ENCODE measurements around the gene TMEM256. TPM values are rescaled to one million over a fixed set of nuclear protein-coding genes. Genes with fewer than 3 reads are reported as not detected.

The TMEM256 gene
- total RNA-seq, 1 experiment from 2014 or later: 62.4 TPM

GRCh38 chr17:7406235-7406825 lies 2.4 kb upstream of the TMEM256 start:
- Histone ChIP-seq H3K27me3 (no peaks in the 10 kb centered on the region), H3K4me3 (peak overlapping the region; percentile 68; the same call in 1 of the 2 replicates), H3K4me1 (no peaks in the 10 kb centered on the region), H3K36me3 (no peaks in the 10 kb centered on the region), H3K9me3 (replicated peaks) (no peaks in the 10 kb centered on the region), H3K27ac (no peak overlapping the region)
- DNase-seq: no peak

DNA sequence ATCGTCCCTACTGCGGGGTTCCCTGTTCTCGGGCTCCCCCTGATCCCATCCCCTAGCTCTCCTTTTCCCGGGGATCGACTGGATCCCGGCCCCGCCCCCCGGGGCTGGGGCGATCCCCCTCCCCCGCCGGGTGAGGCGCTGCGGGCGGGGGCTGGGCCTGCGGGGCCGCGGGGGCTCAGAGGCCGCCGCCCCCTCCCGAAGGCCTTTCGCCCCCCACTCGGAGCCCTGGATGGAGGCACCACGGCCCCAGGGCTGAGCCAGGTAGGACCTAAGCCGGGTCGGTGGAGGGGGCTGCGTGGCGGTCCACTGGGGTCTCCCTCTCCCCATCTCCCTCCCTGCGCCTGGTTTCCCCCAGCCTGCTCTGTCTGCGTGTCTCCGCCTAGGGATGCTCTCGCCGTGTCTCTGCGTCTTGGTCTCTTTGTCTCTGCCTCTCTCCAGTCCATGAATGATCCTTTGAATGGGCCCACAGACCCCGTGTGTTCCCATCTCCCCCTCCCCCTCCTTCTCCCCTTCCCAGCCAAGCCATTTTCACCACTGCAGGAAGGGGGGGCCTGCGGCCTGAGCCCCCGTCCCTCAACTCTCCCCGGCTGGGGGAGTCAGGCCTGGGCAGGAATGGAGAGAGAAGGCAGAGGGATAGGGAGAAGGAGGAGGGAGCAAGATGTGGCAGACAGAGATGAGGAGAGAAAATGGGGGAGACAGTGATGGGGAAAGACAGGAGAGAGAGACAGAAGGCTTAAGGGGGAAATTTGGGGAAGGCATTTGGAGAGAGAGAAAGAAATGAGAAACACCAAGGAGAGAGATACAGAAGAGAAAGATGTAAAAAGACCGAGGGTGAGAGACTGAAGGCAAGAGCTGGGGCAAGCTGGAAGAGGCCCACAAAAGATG lies 1.7 kb upstream of the TMEM256 start:
- no peaks in the 10 kb centered on the region for H3K9me3 ChIP-seq (replicated peaks)
- no peaks in the 10 kb centered on the region for H3K27me3 ChIP-seq
- H3K4me1 ChIP-seq: no peaks in the 10 kb centered on the region
- H3K4me3 ChIP-seq: peak overlapping the region; percentile 68
- DNase-seq: peak; percentile 10 to 29
- H3K36me3 ChIP-seq: no peaks in the 10 kb centered on the region
- H3K27ac ChIP-seq: no peak overlapping the region

GRCh38 chr17:7404737-7405349 lies 946 bp upstream of the TMEM256 start:
- peak overlapping the region; percentile 68 for H3K4me3 ChIP-seq
- H3K27me3 ChIP-seq: no peaks in the 10 kb centered on the region
- H3K27ac ChIP-seq: peak overlapping the region; percentile 11; the same call in 1 of the 2 replicates
- H3K9me3 ChIP-seq (replicated peaks): no peaks in the 10 kb centered on the region
- no peaks in the 10 kb centered on the region for H3K36me3 ChIP-seq
- no peaks in the 10 kb centered on the region for H3K4me1 ChIP-seq
- peak in 1 of 2 experiments; percentile 42 for DNase-seq

DNA sequence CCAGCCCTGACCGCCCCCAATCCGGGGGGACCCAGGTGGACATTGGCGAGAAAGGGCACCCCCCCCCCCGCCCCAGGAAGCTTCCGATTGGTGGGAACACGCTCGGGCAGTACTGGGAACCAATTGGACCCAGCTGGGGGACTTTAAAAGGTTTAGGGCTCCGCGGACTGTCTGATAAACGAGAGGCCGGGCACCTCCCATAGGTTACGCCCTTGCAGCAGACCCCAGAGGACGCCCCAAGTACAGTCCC lies 245 bp downstream of the TMEM256 start:
- H3K4me3 ChIP-seq: peak overlapping the region; percentile 68
- H3K27me3 ChIP-seq: no peaks in the 10 kb centered on the region
- H3K27ac ChIP-seq: peak overlapping the region; percentile 37; the same call in 1 of the 2 replicates
- H3K36me3 ChIP-seq: no peaks in the 10 kb centered on the region
- no peaks in the 10 kb centered on the region for H3K4me1 ChIP-seq
- DNase-seq: no peak
- H3K9me3 ChIP-seq (replicated peaks): no peaks in the 10 kb centered on the region

DNA sequence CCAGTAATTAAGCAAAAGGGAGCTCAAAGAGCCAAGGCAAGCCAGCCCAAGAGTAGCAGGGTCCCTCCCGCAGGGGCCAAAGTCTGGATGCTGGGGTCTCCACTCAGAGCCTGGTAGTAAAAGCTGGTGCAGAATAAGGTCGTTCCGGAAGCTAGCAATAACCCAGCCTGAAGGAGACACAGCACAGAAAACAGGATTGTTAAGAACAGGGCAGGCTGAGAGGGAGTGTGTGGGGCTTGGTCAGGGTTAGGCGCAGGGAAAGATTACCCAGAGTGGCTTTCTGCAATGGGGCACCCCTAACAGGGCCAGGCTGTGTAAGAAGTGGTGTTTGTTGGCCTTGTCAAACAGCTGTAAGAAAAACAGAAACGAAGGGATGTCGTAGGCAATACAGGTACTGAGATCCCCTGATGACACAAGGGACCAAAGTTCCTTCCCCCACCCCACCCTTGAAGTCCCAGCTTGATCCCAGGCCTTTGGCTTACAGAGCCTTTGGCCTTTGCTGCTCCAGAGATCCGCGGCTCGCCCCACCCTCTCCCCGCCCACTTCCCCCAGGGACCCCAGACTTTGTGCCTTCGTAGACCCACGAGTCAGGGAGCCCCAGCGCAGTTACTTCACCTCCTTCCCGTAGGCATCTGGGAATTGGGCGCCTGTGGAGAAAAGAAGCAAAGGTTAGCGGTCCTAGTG lies 712 bp downstream of the TMEM256 start:
- H3K4me1 ChIP-seq: no peaks in the 10 kb centered on the region
- H3K4me3 ChIP-seq: peak overlapping the region; percentile 68
- H3K9me3 ChIP-seq (replicated peaks): no peaks in the 10 kb centered on the region
- H3K27me3 ChIP-seq: no peaks in the 10 kb centered on the region
- peak overlapping the region; percentile 37; the same call in 1 of the 2 replicates for H3K27ac ChIP-seq
- H3K36me3 ChIP-seq: no peaks in the 10 kb centered on the region
- peak; percentile 58 to 63 for DNase-seq

DNA sequence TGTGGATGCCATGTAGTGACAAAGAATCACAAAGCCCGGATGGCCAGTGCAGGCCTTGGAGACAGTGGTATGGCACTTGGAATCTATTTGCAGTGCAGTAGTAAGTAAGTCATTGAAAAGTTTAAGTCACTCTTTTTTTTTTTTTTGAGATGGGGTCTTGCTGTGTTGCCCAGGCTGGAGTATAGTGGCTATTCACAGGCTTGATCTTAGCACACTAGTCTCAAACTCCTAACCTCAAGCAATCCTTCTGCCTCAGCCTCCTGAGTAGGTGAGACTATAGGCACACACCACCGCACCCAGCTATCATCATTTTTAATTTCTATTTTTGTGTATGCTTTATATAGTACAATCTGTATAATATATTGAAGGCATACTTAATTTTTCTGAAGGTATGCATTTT lies 5.3 kb downstream of the TMEM256 start:
- no peak overlapping the region for H3K4me3 ChIP-seq
- no peaks in the 10 kb centered on the region for H3K36me3 ChIP-seq
- no peaks in the 10 kb centered on the region for H3K9me3 ChIP-seq (replicated peaks)
- no peaks in the 10 kb centered on the region for H3K4me1 ChIP-seq
- H3K27me3 ChIP-seq: no peaks in the 10 kb centered on the region
- DNase-seq: no peak
- no peak overlapping the region for H3K27ac ChIP-seq

- H3K4me1 ChIP-seq: no peaks in the 10 kb centered on the region
Measured at GRCh38 chr17:7396147-7396546, 7.8 kb downstream of the TMEM256 start.

GRCh38 chr17:7394452-7395191 lies 9.3 kb downstream of the TMEM256 start, which contains the start of gene PLSCR3:
Gene PLSCR3, minus strand, starts transcription at chr17:7394525. Its CDS starts 415 bp downstream, at chr17:7394110.
- Histone ChIP-seq H3K27me3 (no peaks in the 10 kb centered on the region), H3K36me3 (no peaks in the 10 kb centered on the region), H3K9me3 (replicated peaks) (no peaks in the 10 kb centered on the region), H3K4me3 (peak within 1 kb of the TSS; percentile 65), H3K27ac (peak within 1 kb of the TSS; percentile 32), H3K4me1 (no peaks in the 10 kb centered on the region)
- peak; percentile 81 to 83 for DNase-seq

More at GRCh38 chr17:7396147-7396546, 7.8 kb downstream of the TMEM256 start:
- Histone ChIP-seq H3K27ac (no peak overlapping the region), H3K27me3 (no peaks in the 10 kb centered on the region), H3K9me3 (replicated peaks) (no peaks in the 10 kb centered on the region), H3K4me3 (no peak overlapping the region), H3K36me3 (no peaks in the 10 kb centered on the region)
- DNase-seq: no peak

- peak overlapping the region; percentile 32 for H3K27ac ChIP-seq
- H3K9me3 ChIP-seq (replicated peaks): no peaks in the 10 kb centered on the region
- no peaks in the 10 kb centered on the region for H3K27me3 ChIP-seq
- H3K36me3 ChIP-seq: no peaks in the 10 kb centered on the region
- no peaks in the 10 kb centered on the region for H3K4me1 ChIP-seq
- H3K4me3 ChIP-seq: peak overlapping the region; percentile 65
- DNase-seq: peak; percentile 47 to 54
Measured at GRCh38 chr17:7393613-7394451, 10.1 kb downstream of the TMEM256 start.

- Histone ChIP-seq H3K4me1 (no peaks in the 10 kb centered on the region), H3K27ac (no peak overlapping the region), H3K36me3 (no peaks in the 10 kb centered on the region), H3K27me3 (no peaks in the 10 kb centered on the region), H3K4me3 (peak overlapping the region; percentile 65; the same call in 1 of the 2 replicates), H3K9me3 (replicated peaks) (no peaks in the 10 kb centered on the region)
- DNase-seq: no peak
Measured at GRCh38 chr17:7392696-7393612, 10.9 kb downstream of the TMEM256 start.

DNA sequence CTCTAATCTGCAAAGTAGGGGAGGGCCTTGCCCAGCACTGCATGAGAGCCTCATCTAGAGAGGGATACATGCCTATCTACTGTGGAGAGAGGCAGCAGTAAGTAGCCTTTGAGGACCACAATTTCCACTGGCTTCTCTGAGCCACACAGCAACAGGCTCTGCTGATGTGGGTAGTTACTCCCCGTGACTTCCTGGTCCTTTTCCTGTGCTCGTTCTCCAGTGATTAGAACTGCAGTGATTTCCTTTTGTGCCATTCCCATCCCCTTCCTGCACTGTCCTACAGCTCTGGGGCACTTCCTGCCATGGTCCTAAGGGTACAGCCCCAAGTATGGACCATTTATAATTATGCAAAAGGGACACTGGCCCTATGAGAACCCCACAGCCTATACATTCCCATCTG lies 12.6 kb downstream of the TMEM256 start:
- no peak for DNase-seq
- Histone ChIP-seq H3K4me1 (no peaks in the 10 kb centered on the region), H3K4me3 (no peak overlapping the region), H3K27me3 (no peaks in the 10 kb centered on the region), H3K27ac (no peak overlapping the region), H3K36me3 (no peaks in the 10 kb centered on the region), H3K9me3 (replicated peaks) (no peaks in the 10 kb centered on the region)

DNA sequence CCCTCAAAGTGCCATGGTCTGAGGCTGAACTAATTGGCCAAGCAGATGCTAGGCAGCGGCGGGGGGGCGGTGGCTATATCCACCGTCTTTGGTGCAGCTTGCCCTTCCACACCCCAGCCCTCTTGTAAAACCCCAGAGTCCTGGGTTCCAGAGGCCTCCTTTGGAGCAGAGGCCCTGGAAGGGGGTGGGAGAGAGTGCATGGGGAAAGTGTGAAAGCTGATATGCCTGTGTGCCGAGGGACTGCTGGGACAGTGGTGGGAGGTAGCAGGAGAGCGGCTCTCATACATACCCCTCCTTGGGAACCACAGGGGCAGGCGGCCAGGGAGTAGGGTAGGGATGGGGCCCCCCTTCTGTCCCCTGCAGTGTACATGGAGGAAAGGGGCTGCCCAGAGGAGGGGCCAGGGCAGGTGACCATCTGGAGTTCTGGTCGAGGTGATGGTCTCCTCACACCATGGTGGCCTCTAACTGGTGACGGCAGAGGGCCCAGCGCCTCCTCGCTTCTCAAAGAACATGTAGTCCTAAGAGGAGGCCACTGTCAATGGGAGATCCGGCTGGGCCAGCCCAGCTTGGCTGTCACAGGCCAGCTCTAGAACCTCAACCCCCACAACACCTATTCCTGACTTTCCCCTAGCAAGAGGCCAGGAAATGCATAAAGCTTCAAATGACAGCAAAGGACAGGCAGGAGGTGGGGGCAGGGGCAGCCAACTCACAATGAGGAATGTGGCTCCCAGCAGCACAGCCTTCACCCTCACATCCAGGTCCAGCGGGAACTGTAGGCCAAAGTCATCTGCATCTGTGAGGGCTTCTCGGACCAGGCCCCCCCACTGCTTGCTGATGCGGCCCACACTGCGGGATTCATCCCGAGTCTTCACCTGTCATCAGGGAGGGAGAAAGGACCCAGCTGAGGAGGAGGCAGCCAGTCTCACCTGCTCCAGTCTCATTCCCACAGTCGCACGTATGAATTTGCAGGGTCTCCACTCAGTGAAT lies 13.7 kb downstream of the TMEM256 start:
- Histone ChIP-seq H3K4me1 (no peaks in the 10 kb centered on the region), H3K4me3 (no peak overlapping the region), H3K27ac (no peak overlapping the region), H3K27me3 (no peaks in the 10 kb centered on the region), H3K36me3 (no peaks in the 10 kb centered on the region), H3K9me3 (replicated peaks) (no peaks in the 10 kb centered on the region)
- DNase-seq: no peak

All from SJCRH30 (cell line).